HepG2 (cell line): Measurements from ENCODE around the gene EFS. TPM values are rescaled to one million over a fixed set of nuclear protein-coding genes. Genes with fewer than 3 reads are reported as not detected.

ENCODE experiments used
- AGO1 ChIP-seq: fragments of 200-400 bp; formaldehyde crosslinking; IDR thresholded peaks from 2 replicates; pipeline ENCODE4 v1.6.1; 2017; ENCODE audit warnings: mild to moderate bottlenecking, low read depth, low read length, moderate library complexity; ENCODE audit not compliant: poor library complexity, severe bottlenecking
- CENPT ChIP-seq: sonication (generic); formaldehyde crosslinking; IDR thresholded peaks from 2 replicates; pipeline ENCODE4 v1.8.0; 2022; ENCODE audit warnings: low read depth, mild to moderate bottlenecking, moderate library complexity, missing genetic modification reagents
- ETV5 ChIP-seq: IDR thresholded peaks from 2 replicates; pipeline ENCODE4 v1.6.1; 2018; ENCODE audit warnings: missing biosample characterization, missing genetic modification reagents, inconsistent platforms, borderline replicate concordance
- GLI4 ChIP-seq: sonication (generic); formaldehyde crosslinking; IDR thresholded peaks from 2 replicates; pipeline ENCODE4 v1.5.1; 2020; ENCODE audit warnings: missing genetic modification reagents, mild to moderate bottlenecking, moderate library complexity, borderline replicate concordance
- HOXA7 ChIP-seq: sonication (generic); formaldehyde crosslinking; IDR thresholded peaks from 2 replicates; pipeline ENCODE4 v1.8.1; 2022; ENCODE audit warnings: mild to moderate bottlenecking, missing genetic modification reagents, moderate library complexity
- KLF15 ChIP-seq: sonication (generic); formaldehyde crosslinking; IDR thresholded peaks from 2 replicates; pipeline ENCODE4 v1.8.1; 2023; ENCODE audit warnings: borderline replicate concordance, mild to moderate bottlenecking, inconsistent platforms, missing genetic modification reagents, mixed read lengths
- NBN ChIP-seq: fragments of 450-650 bp; conservative IDR thresholded peaks from 2 replicates; pipeline ENCODE4 v1.6.1; 2017
- NFYC ChIP-seq: IDR thresholded peaks from 2 replicates; pipeline ENCODE4 v1.6.1; 2016; ENCODE audit warnings: missing genetic modification reagents, missing compliant biosample characterization
- NR2F2 ChIP-seq: IDR thresholded peaks from 2 replicates; pipeline ENCODE4 v1.6.1; 2012; ENCODE audit warnings: low read depth, inconsistent platforms, borderline replicate concordance
- ZFP1 ChIP-seq: IDR thresholded peaks from 2 replicates; pipeline ENCODE4 v1.6.1; 2016
- ZNF354B ChIP-seq: sonication (generic); formaldehyde crosslinking; IDR thresholded peaks from 2 replicates; pipeline ENCODE4 v1.8.0; 2022; ENCODE audit warnings: mild to moderate bottlenecking, missing genetic modification reagents
- ZNF484 ChIP-seq: sonication (generic); formaldehyde crosslinking; IDR thresholded peaks from 2 replicates; pipeline ENCODE4 v1.5.1; 2020; ENCODE audit warnings: mild to moderate bottlenecking, low read depth, missing genetic modification reagents, borderline replicate concordance
- ZNF549 ChIP-seq: sonication (generic); formaldehyde crosslinking; IDR thresholded peaks from 2 replicates; pipeline ENCODE4 v1.5.0; 2020; ENCODE audit warnings: missing genetic modification reagents
- ZNF619 ChIP-seq: sonication (generic); formaldehyde crosslinking; IDR thresholded peaks from 2 replicates; pipeline ENCODE4 v1.4.0; 2020; ENCODE audit warnings: mild to moderate bottlenecking, missing genetic modification reagents
- ZNF644 ChIP-seq: IDR thresholded peaks from 2 replicates; pipeline ENCODE4 v1.6.1; 2016; ENCODE audit warnings: low read depth
- ZNF652 ChIP-seq: IDR thresholded peaks from 2 replicates; pipeline ENCODE4 v1.6.1; 2016; ENCODE audit warnings: low read depth, borderline replicate concordance
- ZNF75D ChIP-seq: sonication (generic); formaldehyde crosslinking; IDR thresholded peaks from 2 replicates; pipeline ENCODE4 v1.8.1; 2023; ENCODE audit warnings: missing genetic modification reagents, mild to moderate bottlenecking, borderline replicate concordance
- ZNF773 ChIP-seq: sonication (generic); formaldehyde crosslinking; IDR thresholded peaks from 2 replicates; pipeline ENCODE4 v1.4.0; 2020; ENCODE audit warnings: missing genetic modification reagents, borderline replicate concordance
- ZNF780A ChIP-seq: sonication (generic); formaldehyde crosslinking; IDR thresholded peaks from 2 replicates; pipeline ENCODE4 v1.8.0; 2022; ENCODE audit warnings: mild to moderate bottlenecking, missing genetic modification reagents, moderate library complexity
- ZNF839 ChIP-seq: sonication (generic); formaldehyde crosslinking; IDR thresholded peaks from 2 replicates; pipeline ENCODE4 v1.4.0; 2020; ENCODE audit warnings: missing genetic modification reagents, mild to moderate bottlenecking, borderline replicate concordance
- polyA plus RNA-seq, 8 experiments: library from polyadenylated mRNA; depleted of rRNA in 3 of 8; stranded (reverse) in 7 of 8; unstranded in 1 of 8; fragments of >200 nt; fragmentation: Illumina TruSeq in 4 of 8; extraction: Trizol in 4 of 8; gene quantifications; 2 replicates each; pipeline versions ENCODE4 v1.2.1 to v1.2.3, GENCODE V29; 2011 to 2016; ENCODE audit warnings: low read depth in 4 of 8, missing spikeins in 1 of 8, mixed read lengths in 1 of 8; ENCODE audit not compliant: insufficient read depth in 1 of 8
- total RNA-seq, 5 experiments: library from RNA; depleted of rRNA; stranded (reverse); fragments of >200 nt; fragmentation: Illumina TruSeq; extraction: Trizol; gene quantifications; 2 replicates each; pipeline ENCODE4 v1.2.3, GENCODE V29; 2016; ENCODE audit warnings: low read depth in 1 of 5
- TF ChIP-seq, protein P1 (sequence below): sonication (generic); formaldehyde crosslinking; IDR thresholded peaks from 2 replicates; pipeline ENCODE4 v1.9.0; 2022; ENCODE audit warnings: missing genetic modification reagents, mild to moderate bottlenecking, borderline replicate concordance
- TF ChIP-seq, protein P2 (sequence below): sonication (generic); formaldehyde crosslinking; IDR thresholded peaks from 2 replicates; pipeline ENCODE4 v1.4.0; 2020; ENCODE audit warnings: missing genetic modification reagents
- TF ChIP-seq, protein P3 (sequence below): sonication (generic); formaldehyde crosslinking; IDR thresholded peaks from 2 replicates; pipeline ENCODE4 v1.4.0; 2020; ENCODE audit warnings: missing genetic modification reagents
- TF ChIP-seq, protein P4 (sequence below): sonication (generic); formaldehyde crosslinking; IDR thresholded peaks from 2 replicates; pipeline ENCODE4 v1.5.0; 2020; ENCODE audit warnings: mild to moderate bottlenecking, missing genetic modification reagents

Gene EFS
- total and polyA plus RNA-seq, 2 of the 13 experiments (the other 11 are each of a cell fraction or from before 2014, with no cell fraction given) = not detected

DNA sequence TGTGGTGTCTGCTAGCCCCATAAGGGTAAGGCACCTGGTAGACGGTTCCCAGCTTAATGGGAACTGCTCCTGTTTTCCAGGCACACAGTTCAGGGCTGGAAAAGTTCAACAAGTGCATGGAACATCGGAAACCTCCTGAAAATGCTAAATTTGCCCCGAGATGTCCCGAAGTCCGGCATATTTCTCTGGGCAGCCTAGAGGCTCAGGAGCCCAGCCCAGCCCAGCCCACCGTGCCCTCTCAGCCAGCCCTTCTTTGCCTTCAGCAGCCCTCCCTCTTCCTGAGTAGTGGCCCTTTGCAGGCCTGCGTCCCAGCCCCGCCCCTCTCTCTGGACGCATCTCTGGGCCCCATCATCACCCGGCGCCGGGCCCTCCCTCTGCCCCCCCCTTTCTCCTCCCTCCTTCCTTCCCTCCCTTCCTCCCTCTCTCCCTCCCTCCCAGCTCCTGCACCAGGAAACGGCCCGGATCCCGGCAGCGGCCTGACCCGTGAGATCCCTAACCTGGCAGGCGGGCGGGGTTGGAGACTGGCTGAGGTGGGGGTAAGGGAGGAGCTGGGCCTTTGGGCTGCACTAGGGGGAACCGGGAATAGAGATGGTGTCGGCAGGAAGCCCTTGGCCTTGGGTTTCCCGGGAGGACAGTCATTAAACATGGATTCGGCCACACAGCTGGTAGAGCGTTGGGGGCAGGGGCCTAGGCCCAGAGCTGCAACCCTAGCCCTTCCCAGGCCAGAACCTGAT, 58.4 kb downstream of the EFS start, which contains the start of gene BCL2L2 (continued):
- TF ChIP-seq, protein P1, sequence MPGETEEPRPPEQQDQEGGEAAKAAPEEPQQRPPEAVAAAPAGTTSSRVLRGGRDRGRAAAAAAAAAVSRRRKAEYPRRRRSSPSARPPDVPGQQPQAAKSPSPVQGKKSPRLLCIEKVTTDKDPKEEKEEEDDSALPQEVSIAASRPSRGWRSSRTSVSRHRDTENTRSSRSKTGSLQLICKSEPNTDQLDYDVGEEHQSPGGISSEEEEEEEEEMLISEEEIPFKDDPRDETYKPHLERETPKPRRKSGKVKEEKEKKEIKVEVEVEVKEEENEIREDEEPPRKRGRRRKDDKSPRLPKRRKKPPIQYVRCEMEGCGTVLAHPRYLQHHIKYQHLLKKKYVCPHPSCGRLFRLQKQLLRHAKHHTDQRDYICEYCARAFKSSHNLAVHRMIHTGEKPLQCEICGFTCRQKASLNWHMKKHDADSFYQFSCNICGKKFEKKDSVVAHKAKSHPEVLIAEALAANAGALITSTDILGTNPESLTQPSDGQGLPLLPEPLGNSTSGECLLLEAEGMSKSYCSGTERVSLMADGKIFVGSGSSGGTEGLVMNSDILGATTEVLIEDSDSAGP (CRISPR knock-in tag) = no peak
- TF ChIP-seq NFYC (peak; percentile 72), ZNF484 (CRISPR knock-in tag) (no peak), ZNF644 (CRISPR knock-in tag) (peak; percentile 84), ZNF75D (CRISPR knock-in tag) (no peak), CENPT (no peak; the same call in 1 of the 2 replicates), GLI4 (peak; percentile 99), ZNF780A (CRISPR knock-in tag) (no peak), ZNF619 (peak; percentile 98), ZNF354B (CRISPR knock-in tag) (no peak), AGO1 (peak; percentile 94), ZNF549 (CRISPR knock-in tag) (no peak), NBN (no peak), ETV5 (peak; percentile 69), HOXA7 (CRISPR knock-in tag) (no peak), KLF15 (CRISPR knock-in tag) (peak; percentile 93), ZNF652 (CRISPR knock-in tag) (no peak; the same call in 1 of the 2 replicates), ZFP1 (CRISPR knock-in tag) (peak; percentile 84; the same call in 1 of the 2 replicates), ZNF839 (CRISPR knock-in tag) (peak; percentile 95), ZNF773 (CRISPR knock-in tag) (no peak), NR2F2 (no peak)
- TF ChIP-seq, protein P2, sequence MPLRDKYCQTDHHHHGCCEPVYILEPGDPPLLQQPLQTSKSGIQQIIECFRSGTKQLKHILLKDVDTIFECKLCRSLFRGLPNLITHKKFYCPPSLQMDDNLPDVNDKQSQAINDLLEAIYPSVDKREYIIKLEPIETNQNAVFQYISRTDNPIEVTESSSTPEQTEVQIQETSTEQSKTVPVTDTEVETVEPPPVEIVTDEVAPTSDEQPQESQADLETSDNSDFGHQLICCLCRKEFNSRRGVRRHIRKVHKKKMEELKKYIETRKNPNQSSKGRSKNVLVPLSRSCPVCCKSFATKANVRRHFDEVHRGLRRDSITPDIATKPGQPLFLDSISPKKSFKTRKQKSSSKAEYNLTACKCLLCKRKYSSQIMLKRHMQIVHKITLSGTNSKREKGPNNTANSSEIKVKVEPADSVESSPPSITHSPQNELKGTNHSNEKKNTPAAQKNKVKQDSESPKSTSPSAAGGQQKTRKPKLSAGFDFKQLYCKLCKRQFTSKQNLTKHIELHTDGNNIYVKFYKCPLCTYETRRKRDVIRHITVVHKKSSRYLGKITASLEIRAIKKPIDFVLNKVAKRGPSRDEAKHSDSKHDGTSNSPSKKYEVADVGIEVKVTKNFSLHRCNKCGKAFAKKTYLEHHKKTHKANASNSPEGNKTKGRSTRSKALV (CRISPR knock-in tag) = peak; percentile 54; the same call in 1 of the 2 replicates
- TF ChIP-seq, protein P3, sequence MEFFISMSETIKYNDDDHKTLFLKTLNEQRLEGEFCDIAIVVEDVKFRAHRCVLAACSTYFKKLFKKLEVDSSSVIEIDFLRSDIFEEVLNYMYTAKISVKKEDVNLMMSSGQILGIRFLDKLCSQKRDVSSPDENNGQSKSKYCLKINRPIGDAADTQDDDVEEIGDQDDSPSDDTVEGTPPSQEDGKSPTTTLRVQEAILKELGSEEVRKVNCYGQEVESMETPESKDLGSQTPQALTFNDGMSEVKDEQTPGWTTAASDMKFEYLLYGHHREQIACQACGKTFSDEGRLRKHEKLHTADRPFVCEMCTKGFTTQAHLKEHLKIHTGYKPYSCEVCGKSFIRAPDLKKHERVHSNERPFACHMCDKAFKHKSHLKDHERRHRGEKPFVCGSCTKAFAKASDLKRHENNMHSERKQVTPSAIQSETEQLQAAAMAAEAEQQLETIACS (CRISPR knock-in tag) = no peak; the same call in 1 of the 2 replicates
- TF ChIP-seq, protein P4, sequence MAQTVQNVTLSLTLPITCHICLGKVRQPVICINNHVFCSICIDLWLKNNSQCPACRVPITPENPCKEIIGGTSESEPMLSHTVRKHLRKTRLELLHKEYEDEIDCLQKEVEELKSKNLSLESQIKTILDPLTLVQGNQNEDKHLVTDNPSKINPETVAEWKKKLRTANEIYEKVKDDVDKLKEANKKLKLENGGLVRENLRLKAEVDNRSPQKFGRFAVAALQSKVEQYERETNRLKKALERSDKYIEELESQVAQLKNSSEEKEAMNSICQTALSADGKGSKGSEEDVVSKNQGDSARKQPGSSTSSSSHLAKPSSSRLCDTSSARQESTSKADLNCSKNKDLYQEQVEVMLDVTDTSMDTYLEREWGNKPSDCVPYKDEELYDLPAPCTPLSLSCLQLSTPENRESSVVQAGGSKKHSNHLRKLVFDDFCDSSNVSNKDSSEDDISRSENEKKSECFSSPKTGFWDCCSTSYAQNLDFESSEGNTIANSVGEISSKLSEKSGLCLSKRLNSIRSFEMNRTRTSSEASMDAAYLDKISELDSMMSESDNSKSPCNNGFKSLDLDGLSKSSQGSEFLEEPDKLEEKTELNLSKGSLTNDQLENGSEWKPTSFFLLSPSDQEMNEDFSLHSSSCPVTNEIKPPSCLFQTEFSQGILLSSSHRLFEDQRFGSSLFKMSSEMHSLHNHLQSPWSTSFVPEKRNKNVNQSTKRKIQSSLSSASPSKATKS (CRISPR knock-in tag) = no peak
